GM18909 (cell line): ENCODE data around the gene MGMT.

Experiments
- ATAC-seq: cut with Tn5 transposase; IDR thresholded peaks from one replicate; pipeline ENCODE4 v1.9.1; 2021; ENCODE audit warnings: mild to moderate bottlenecking; ENCODE audit not compliant: unreplicated experiment, poor library complexity

The MGMT gene

DNA sequence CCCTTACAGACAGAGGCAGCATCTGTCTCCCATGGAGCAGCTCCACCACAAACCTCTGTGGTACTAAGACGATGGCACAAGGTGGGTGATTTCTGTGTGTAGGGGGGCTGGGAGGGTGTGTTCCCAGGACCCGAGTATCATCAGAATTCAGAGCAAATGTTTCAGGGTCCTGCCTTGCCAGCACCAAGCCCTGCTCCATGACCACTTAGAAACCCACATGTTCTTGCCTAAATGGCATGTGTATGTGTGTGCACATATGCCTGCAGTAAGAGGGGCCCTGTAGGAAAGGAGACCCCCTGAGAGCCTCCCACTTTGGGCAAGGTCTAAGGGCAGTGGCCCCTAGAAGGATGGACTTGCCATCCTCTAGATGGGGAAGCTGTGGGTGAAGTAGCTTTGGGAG is 17.1 kb upstream of the MGMT start:
- ATAC-seq = no peak

DNA sequence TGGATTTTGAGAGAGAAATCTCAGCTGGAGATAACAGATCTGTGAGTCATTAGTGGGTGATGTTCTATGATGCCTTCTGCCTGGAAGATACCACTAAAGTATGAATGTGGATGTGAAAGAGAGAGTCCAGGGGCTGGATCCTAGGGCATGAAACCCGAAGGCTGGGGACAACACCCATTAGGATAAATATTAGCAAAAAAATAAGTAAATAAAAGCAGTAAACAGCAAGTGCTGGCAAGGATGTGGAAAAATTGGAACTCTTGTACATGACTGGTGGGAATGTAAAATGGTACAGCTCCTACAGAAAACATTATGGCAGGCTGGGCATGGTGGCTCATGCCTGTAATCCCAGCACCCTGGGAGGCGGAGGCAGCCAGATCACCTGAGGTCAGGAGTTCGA is 16.6 kb upstream of the MGMT start:
- ATAC-seq = no peak

DNA sequence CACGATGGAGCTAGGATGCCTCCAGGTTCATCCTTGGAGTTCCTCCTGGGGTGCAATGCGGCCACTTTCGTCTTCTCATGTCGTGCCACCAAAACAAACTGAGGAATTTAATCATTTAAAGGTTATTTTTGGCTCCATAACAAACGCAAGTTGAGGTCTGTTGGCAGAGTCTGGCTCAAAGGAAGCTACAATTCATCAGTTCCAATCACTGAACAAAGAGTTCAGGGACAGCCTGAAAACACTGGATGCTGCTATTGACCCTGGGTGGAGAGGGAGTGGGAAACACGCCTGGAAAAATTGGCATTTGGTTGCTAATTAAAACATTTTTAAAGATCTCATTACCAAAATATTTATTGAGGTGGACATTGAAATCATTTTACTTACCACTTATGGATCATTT is 11.4 kb upstream of the MGMT start:
- no peak for ATAC-seq

DNA sequence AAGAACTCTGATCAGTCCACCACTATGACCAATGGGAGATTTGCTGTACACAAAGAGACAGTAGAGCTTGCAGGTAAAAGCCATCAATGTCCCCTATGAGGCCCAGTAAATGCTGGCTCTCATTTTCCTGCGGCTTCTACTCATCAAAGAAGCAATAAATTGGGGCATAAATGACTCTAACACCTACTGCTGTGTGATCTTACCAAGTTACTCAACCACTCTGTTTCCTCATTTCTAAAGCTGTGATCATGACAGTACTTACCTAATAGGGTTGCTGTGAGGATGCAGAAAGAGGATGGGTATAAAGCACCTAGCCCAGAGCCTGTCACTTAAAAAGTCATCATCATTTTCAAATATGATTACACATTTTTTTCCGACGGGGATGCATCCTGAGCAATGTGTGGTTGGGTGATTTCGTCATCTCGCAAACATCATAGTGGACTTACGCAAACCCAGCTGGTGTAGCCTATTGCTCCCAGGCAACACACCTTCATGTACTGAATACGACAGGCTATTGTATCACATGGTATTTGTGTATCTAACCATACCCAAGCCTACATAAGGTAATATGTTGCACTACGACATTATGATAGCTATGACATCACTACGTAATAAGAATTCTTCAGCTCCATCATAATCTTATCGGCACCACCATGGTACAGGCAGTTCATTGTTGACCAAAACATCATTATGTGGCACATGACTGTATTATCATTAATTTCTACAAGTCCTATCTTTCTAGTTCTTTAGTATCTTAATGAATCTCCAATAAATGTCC is 7.1 kb upstream of the MGMT start:
- no peak for ATAC-seq

DNA sequence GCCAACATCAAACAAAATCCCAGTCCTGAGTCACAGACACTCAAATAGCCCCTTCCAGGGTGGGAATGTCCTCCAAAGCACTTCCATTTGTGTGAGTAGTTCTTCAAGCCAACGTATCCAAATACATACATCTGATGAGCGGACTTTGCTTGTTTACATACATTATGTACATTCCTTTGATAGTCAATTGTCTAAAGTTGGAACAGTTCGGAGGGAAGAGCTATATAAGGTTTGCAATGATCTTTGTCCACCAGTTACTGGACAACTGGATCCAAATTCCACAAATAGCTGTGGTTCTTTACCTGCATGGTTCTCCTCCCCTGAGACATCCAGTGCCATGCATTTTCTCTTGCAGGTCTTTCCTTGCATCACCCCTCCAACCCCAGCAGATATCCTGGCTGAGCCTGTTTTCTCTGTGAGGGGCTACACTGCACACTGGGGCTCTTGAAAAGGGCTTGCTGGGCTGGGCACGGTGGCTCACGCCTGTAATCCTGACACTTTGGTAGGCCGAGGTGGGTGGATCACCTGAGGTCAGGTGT is 4.7 kb upstream of the MGMT start:
- no peak for ATAC-seq

DNA sequence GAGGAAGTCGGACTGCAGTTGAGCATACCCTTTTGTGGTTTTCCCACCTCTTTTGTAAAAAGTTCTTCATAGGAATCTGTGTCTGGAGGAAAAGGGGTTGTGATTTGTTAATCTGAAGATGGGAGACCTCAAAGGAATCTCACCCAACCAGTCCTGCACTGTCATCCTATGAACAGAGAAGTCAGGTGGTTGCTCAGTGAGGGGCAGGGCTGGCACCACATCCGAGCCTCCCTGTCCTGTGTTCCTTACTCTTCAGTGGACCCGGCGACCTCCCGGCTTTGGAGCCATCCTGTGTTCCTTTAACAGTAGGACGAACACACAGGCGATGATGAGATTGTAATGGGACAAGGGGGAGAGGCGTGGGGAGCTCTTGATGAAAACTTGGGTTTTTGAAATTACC is 2.8 kb upstream of the MGMT start:
- ATAC-seq = no peak

DNA sequence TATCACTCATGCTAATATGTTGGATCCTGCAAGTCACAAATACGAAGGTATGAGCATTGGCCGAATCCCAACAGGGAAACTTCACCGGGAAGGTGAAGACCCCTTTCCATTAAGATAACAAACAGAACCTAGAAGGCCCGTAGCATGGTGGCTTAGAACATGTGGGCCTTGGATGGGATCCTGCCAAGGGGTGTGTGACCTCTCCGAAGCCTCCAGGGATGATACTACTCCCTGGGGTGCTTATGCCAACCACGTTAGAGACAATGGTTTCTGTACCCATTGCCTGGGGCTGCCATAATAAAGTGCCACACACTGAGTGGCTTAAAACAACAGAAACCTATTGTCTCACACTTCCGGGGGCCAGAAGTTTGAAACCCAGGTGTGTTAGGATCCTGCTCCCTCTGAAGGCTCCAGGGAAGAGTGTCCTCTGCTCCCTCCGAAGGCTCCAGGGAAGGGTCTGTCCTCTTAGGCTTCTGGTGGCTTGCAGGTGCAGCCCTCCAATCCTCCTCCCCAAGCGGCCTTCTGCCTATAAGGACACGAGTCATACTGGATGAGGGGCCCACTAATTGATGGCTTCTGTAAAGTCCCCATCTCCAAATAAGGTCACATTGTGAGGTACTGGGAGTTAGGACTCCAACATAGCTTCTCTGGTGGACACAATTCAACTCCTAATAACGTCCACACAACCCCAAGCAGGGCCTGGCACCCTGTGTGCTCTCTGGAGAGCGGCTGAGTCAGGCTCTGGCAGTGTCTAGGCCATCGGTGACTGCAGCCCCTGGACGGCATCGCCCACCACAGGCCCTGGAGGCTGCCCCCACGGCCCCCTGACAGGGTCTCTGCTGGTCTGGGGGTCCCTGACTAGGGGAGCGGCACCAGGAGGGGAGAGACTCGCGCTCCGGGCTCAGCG is 992 bp upstream of the MGMT start:
- ATAC-seq = peak; percentile 2

DNA sequence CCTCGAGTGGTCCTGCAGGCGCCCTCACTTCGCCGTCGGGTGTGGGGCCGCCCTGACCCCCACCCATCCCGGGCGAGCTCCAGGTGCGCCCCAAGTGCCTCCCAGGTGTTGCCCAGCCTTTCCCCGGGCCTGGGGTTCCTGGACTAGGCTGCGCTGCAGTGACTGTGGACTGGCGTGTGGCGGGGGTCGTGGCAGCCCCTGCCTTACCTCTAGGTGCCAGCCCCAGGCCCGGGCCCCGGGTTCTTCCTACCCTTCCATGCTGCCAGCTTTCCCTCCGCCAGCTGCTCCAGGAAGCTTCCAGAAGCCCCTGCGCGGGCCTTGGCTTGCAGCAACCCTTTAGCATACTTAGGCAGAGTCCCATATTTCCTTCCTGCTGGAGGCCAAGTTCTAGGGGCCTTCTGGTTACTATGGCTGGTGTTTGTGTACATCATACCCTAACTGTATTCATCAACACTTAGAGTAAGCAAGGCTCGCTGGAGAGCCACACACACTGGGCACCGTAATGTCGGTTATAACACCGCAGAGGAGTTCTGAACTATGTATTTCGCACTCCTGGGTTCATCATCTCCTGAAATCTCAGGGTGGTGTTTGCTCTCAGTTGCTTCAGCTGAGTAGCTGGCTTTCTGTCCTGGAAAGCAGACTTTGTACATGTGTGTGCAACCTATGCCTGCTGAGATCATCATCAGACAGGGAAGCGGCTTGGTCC is 471 bp downstream of the MGMT start:
- ATAC-seq = peak; percentile 9

DNA sequence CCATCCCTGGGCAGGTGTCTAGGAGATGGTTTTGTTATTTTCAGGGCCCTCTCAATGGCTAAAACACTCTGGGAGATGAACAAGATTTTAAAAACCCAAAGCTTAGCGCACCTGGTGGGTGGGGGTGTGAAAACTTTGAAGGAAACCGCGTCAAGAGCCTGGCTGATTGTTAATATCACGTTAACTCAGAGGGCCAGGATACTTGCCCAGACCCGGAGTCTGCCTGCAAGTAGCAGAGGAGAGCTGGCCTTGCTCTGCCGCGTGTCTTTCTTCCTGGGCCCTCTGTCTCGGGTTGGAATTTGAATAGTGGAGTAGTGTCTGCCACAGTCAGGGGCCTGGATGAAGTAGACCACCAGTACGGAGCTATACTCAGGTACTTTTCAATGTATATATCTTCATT is 1.1 kb downstream of the MGMT start:
- no peak for ATAC-seq

DNA sequence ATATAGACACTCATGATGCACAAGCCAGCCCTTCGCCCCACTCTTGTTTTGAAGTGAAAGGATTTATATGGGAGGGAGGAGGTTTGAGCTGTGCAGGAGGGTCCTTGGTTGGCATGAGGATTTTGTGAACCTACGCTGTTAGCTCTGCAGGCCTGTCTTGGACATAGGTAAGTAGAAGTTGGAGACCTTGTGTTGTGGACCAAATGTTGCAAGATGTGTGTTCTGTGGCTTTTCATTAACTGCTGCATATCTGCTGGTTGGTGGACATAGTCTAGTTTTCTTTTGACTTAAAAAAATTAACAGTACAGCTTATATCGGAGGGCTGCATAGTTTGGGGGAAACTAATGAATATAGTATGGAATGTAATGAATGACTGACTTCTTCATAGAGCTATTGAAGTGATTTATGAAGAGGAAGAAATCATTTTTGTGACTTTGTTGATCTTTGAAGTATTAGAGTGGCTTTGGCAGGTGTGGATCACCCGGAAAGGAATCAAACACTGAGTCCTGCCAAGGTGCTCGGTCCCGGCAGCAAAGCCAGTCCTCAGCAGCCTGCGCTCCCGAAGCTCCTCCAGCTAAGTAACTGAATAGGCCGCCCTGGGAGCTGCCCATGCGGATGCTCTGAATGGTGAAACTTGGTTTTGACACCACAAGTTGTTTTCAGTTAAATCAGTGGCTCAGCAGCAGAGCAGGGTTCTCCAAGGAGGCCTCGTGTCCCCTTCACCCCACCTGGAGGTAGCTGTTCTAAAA is 3.2 kb downstream of the MGMT start:
- no peak for ATAC-seq

DNA sequence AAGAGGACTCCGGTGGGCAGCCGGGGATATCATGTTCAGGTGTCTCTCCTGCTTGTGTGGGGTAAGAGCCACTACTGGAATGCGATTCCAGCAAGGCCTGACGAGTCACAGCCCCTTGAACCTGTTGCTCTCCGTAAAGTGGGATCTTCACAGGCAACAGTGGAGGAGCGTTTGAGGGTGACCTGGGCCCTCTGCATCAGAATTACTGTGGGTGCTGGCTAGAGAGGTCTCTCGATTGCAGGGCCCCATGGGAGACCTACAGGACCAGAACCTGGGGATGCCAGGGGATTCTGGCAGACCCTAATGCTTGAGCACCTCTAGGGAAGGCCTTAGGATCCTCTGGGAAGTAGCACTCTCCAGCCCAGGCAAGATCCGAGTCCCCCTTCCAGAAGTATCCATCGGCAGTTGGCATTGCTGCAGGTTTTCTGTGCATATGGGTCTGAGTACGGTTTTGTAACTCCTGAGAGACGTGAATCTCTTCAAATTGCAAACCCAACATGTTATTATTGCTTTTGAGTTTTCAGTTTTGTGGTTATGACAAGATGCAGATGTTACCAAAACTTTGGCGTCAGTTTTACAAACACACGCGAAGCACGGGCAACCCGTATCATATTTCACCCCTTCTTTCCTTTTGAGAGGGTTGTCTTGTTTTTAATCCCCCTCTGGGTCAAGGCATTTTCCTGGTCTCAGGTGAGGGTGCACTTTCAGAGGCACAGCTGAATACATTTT is 4.6 kb downstream of the MGMT start:
- ATAC-seq = no peak

DNA sequence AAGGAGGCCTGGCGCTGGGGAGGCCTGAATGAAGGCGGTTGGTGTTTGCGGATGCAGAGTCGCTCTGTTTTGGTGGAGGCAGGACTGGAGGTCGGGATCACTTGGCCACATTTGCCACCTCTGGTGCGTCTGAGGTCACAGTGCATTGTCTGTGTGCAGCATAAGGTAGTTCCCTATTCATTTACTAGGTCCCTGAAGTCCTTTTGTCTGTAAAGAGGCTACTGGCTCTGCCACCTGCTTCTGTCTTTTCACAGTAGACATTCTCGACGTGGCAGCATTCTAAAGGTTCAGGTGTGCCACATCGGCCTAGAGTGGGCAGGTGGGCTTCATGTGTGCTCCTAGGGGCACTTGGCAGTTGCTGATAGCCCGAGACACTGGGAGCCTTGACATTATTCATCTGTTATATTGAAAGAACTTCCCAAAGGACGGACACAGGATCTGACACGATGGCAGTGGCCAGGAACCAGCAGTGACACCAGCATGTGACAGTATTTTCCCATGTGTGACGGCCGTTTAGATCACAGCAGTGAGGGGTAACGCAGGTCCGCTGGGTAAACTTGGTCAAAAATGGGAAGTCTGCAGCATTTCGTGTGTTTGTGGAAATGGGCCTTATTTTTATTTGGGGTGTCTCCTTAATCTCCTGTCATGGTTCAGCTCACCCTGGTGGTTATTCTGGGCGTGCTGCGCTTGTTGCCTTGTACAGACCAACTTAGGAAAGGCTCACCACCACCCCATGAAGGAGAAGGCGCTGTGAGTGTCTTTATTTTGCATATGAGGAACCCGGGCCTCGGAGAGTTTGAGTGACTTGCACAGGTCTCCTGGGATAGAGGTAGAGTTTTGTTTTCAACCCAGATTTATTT is 5.9 kb downstream of the MGMT start:
- ATAC-seq = no peak

DNA sequence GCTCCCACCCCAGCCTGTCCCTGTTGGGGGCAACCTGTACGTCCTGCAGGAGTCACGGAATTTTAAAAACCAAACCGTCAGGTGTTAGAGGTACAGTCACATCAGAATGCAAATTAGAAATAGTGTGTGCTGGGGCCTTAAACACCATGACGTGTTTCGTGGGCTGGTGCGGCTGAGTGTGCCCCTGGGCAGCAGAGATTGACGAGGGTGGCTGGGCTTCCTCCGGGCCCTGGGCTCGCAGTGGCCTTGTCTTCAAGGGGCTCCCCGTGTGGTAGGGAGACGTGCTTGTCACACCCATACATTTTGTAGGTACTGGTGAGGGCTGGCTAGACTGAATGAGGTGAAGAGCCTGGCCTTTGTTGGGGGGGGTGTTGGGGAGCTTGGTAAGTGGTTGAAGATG is 7.6 kb downstream of the MGMT start:
- ATAC-seq = no peak

DNA sequence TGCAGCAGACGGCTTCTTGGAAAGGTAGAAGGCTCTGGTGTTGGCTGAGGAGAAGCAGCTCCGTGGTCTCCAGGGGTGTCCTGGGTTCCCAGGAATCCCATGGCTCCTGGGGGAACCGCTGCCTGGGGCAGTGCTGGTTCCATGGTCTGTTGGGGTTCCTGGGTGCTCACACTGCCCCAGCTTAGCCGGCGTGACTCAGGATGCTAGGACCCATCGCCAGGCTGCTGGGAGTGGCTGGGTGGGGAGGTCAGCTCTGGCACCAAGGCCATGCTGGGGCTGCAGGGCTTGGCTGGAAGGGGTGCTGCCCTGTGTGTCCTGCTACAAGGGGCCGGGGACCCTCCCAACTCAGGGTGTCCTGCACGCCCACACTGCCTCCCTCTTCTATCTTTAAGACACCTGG is 9.4 kb downstream of the MGMT start:
- ATAC-seq = no peak

DNA sequence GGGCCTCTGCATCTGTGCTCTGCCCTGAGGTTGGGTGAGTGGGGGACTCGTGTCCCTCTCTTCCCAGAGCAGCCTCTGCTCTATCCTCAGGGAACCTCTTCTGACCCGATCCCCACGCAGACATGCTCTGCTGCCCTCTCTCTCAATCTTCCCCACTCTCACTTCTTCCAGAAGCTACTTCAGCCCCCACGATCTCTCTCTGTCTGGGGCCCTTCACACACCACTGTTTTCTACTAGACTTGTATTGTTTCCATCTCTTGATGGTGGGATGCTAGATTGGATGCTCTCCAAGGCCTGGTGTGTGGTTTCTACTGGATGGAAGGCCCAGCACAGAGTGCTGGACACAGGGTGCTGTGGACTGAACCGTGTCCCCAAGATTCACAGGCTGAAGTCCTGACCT is 10.0 kb downstream of the MGMT start:
- no peak for ATAC-seq

DNA sequence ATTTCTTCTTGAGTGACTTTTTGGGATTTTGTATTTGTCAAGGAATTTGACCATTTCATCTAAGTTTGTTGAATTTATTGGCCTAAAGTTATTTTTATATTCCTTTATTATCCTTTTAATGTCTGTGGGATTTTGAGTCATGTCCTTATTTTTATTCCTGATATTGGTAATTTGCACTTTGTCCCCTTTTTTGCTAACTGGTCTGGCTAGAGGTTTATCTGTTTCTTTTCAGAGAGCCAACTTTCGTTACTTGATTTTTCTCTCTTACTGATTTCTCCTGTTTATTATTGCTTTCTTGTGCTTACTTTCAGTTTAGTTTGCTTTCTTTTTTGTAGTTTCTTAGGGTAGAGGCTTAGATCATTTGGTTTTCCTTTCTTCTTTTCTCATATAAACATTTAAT is 14.6 kb downstream of the MGMT start:
- ATAC-seq = no peak

DNA sequence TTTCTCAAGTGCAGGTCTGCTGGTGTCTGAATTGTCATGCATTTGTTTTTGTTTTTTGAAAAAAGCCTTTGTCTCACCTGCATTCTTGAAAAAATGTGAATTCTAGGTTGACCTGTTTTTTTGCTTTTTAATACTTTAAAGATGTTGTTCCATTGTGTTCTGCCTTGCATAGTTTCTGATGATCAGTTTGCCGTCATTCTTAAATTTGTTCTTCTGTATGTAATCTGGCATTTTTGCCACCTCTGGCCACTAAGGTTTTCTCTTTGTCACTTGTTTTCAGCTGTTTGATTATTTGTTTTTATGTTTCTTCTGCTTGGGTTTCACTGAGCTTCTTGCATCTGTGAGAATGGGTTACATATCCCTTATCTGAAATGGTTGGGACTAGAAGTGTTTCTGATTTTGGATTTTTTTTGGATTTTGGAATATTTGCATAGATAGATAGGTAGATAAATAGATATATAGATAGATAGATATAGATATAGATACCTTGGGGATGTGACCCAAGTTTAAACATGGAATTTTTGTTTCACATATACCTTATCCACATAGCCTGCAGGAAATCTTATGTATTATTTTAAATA is 16.5 kb downstream of the MGMT start:
- no peak for ATAC-seq

DNA sequence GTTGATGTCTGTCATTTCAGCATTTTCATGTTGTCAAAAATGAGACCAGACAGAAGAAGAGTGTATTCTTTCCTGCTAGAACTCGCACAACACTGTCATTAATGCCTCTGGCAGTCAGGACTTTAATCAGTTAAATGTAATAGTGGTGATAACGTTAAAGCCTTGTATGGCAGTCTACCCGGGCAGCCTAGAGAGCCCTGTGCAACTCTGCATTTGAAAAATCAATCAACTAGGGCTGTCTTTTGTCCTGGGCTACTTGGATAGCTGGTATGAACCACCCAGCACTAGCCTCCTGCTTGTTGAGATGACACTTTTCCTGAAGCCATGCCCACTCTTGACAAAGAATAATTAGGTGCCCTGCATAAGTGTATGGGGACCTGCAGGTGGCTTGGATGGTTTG is 19.8 kb downstream of the MGMT start:
- ATAC-seq = no peak
